Body of pancreas (tissue), 4 donors: ENCODE results near the gene DNAI7.

ENCODE experiments used
- CTCF ChIP-seq, 7 experiments: fragments of 450-650 bp in 4 of 7; fragments of 200-600 bp in 3 of 7; sonication (generic) in 3 of 7; IDR thresholded peaks; one replicate each; pipeline ENCODE4 v1.5.1; 2016 to 2019; ENCODE audit warnings: antibody characterized with exemption in 7 of 7
- POLR2A ChIP-seq, 3 donors: fragments of 450-650 bp; IDR thresholded peaks; one replicate each; pipeline ENCODE4 v1.6.1; 2016; ENCODE audit warnings: antibody characterized with exemption in 3 of 3, mild to moderate bottlenecking in 2 of 3

DNA sequence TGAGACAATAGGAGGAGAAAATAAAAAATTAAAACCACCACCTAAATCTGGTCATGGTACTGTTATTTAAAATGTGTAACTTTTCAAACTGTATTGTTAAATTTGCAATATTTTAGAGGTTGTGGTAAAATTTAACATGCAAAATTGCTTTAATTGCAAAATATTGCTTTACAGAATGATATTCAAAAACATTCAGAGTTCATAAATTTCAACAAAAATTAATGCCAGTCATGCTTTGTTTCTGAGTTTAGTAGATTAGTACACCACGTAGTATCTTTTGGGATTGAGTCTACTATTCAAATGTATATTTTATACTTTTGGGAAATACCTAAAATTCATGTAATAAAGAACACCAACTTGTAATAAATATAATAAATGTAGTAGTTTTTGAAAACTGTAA is 18.4 kb upstream of the DNAI7 start:
- TF ChIP-seq CTCF (IDR thresholded peaks at IDR 0.05) = no peak
- no peak for TF ChIP-seq POLR2A (IDR thresholded peaks at IDR 0.05)
